Ovary (tissue), 3 donors: ENCODE data around the gene P2RY6.

Experiments
- EP300 ChIP-seq: sonication (generic); formaldehyde crosslinking; IDR thresholded peaks from one replicate; pipeline ENCODE4 v1.6.1; 2017; ENCODE audit warnings: antibody characterized with exemption
- TF ChIP-seq, protein P1 (sequence below), 3 donors: fragments of 450-650 bp in 2 of 3; fragments of 200-600 bp in 1 of 3; IDR thresholded peaks; one replicate each; pipeline versions ENCODE4 v1.5.1 to v1.8.0; 2016 to 2022; ENCODE audit warnings: antibody characterized with exemption in 3 of 3, mild to moderate bottlenecking in 1 of 3
- donor health status: DM: no; HTN: no; CAD: no.

GRCh38 chr11:73252577-73253191 is 19.5 kb upstream of the P2RY6 start:
- TF ChIP-seq, protein P1, sequence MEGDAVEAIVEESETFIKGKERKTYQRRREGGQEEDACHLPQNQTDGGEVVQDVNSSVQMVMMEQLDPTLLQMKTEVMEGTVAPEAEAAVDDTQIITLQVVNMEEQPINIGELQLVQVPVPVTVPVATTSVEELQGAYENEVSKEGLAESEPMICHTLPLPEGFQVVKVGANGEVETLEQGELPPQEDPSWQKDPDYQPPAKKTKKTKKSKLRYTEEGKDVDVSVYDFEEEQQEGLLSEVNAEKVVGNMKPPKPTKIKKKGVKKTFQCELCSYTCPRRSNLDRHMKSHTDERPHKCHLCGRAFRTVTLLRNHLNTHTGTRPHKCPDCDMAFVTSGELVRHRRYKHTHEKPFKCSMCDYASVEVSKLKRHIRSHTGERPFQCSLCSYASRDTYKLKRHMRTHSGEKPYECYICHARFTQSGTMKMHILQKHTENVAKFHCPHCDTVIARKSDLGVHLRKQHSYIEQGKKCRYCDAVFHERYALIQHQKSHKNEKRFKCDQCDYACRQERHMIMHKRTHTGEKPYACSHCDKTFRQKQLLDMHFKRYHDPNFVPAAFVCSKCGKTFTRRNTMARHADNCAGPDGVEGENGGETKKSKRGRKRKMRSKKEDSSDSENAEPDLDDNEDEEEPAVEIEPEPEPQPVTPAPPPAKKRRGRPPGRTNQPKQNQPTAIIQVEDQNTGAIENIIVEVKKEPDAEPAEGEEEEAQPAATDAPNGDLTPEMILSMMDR (IDR thresholded peaks at IDR 0.05): no peak
- no peak for TF ChIP-seq EP300
